AG20443 (cell line): ENCODE measurements around the gene NEUROG2.

Experiments used
- DNase-seq: peaks from one replicate; pipeline ENCODE4 v3.0.0; 2012; ENCODE audit warnings: low spot score, mixed read lengths

The NEUROG2 gene

GRCh38 chr4:112521123-112522023 is 5.4 kb upstream of the NEUROG2 start:
- no peak for DNase-seq

DNA sequence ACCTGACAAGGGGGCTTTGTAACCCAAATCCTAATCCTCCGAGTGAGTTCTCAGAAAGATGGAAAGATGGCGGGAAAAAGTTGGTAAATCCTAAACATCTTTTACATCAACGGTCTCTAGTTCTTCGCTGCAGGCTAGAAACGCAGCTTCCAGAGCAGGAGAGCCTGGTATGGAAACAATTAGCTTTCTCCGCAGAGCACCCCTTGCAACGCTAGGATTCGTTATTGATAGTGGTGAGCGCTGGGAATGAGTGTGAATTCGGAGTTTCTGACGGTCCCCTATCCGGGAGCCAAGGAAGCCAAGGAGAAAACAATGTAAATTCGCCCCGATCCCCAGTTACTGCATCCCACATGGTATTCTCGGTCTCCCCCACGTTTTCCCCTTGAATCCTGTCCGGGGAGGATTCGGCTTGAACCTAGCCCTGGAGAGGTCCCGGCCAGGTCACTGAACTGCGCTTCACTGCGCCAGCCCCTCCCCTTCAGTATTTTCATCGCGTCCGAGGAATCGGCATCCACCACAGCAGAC is 4.7 kb upstream of the NEUROG2 start:
- no peak for DNase-seq

DNA sequence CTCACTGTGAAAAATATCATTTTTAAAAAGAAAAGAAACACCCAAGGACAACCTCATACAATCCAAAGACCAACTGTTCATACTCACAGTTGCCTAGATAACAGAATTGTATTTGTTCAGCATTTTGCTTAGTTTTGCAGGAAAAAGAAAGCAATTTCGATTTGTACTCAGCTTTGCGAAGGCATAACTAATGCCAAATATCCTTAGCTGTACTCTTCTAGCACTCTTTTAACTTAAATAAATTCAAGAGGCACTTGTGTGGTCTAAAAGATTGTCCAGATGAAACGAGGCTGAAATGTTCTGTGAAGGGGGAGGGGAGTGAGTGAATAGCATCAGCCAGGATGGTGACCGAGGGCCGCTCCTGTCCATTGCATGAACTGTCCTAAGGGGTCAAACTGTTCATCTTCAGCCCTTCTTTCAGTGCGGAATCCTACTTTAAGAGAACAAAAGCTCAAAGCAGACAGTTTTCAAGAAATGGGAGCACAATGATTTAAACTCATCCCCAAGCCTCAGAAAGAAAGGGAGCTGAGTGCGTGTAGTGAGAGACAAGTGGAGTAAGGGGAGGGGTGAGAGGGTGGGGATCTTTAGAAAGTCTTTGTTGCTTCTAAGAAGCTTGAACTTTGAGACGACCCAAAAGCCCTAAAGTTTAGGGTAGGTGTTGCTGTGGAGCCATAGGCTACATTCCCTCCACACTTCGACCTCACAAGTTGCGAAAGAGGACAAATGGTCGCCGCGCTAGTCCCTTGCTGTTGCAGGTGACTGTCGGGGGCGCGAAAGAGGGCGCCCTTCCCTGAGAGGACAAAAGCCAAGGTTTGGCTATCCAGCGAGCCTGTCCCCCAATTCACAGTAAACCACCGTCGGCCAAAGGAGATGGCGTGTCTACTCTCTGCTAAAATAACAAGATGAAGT is 4.0 kb upstream of the NEUROG2 start:
- no peak for DNase-seq

- no peak for DNase-seq
Measured at GRCh38 chr4:112518675-112519074, 2.7 kb upstream of the NEUROG2 start.

GRCh38 chr4:112517911-112518310 is 1.9 kb upstream of the NEUROG2 start:
- no peak for DNase-seq

GRCh38 chr4:112517067-112517634 is 1.2 kb upstream of the NEUROG2 start:
- no peak for DNase-seq

- DNase-seq = no peak
Measured at GRCh38 chr4:112516471-112517066, 589 bp upstream of the NEUROG2 start.

DNA sequence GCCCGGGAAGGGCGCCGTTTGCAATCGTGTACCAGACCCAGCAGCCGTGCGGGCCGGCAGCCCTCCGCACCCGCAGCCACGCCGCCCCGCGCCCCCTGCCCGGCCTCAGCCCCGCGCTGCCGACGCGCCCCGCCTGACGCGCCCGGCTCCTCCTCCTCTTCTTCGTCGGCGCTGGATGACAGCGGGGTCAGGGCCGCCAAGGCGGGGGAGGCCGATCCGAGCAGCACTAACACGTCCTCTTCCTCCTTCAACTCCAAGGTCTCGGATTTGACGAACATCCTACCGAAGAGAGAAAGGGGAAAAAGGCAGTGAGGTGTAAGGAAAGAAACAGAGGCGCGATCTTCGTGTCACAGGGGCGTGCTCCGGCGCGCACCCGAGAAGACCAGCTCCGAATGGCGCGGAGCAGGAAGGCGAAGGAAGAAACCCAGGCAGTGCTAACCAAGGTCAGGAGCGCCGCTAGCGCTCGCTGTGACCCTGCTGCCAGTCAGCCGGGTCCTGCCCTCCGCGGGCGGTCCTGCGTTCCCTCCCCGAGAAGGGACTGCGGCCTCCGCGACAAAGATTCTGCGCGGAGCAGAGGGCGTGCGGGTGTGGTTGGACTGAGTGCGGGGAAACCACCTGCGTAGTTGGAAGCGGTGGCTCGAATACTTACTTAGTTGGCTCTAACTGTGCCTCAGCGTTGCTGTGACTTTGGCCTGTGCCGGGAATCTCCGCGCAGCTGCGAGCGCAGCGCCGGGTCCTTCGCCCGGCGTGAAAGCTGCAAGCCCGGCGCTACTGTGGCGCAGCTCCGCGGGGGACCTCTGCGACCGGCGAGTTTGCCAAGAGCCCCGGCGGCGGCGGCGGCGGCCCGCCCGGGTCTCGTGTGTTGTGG is 548 bp downstream of the NEUROG2 start:
- DNase-seq = peak; percentile 59

DNA sequence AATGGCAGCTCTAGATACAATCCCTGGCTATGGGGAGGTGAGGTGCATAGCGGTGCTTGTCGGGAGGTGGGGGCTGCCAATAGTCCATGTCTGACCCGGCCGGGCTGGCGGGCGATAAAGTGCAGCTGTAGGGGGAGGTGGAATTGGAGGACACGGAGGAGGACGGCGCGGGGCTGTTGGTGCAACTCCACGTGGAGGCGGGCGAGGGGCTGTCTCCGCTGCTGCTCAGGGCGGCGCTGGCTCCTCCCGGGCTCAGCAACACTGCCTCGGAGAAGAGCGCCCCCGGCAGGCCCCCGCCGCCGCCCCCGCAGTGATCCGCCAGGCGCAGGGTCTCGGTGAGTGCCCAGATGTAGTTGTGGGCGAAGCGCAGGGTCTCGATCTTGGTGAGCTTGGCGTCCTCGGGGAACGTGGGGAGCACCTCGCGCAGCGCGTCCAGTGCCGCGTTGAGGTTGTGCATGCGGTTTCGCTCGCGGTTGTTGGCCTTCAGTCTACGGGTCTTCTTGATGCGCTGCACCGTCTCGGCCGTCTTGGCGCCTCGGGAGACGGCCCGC is 1.3 kb downstream of the NEUROG2 start:
- no peak for DNase-seq

- no peak for DNase-seq
Measured at GRCh38 chr4:112513971-112514646, 1.9 kb downstream of the NEUROG2 start.

DNA sequence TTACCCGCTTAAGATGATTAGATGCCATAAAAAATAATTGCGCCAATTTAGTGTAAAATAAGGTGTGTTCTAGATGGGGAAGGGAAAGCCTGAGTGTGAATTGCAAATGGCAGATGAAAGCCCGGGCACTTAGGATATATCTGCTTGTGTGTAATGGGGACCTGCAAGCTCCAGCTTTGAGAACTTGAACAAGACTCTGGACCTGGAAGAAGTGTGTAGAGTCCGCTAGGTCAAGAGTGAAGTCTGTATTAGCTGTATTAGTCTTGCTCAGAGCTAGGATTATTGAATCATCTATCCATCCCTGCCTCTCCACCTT is 4.2 kb downstream of the NEUROG2 start:
- DNase-seq = no peak

DNA sequence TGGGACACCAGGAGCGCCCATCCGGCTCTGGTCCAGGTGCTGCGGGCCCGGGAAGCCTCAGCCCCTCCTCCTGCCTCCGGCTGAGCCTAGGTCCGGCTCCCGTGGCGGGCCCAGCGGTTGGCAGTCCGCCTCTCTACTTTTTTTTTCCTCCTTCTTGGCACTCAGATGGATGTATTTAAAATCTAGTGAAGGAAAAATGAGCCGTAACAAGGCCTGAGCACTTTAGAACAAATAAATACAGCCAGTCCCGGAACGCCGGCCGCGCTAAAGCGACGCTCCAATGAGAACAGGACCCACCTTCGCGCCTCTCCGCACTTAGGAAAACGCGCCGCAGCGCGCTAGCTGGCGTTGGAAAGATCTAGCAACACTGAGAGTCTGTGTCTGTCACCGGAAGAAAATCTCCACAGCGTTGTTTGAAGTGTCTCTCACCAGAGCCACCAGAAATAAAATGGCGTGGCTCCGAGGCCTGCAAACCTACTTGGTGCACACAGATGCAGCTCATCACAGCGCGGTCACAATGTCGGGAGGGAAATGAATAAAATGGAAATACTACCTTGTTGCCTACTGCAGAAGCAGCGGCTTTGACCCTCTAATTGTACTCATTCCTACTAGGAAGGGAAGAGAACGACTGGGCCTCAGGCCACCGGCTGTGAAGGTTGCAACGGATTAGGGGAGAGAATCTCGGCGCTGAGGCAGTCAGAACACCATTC is 4.7 kb downstream of the NEUROG2 start:
- DNase-seq = no peak

DNA sequence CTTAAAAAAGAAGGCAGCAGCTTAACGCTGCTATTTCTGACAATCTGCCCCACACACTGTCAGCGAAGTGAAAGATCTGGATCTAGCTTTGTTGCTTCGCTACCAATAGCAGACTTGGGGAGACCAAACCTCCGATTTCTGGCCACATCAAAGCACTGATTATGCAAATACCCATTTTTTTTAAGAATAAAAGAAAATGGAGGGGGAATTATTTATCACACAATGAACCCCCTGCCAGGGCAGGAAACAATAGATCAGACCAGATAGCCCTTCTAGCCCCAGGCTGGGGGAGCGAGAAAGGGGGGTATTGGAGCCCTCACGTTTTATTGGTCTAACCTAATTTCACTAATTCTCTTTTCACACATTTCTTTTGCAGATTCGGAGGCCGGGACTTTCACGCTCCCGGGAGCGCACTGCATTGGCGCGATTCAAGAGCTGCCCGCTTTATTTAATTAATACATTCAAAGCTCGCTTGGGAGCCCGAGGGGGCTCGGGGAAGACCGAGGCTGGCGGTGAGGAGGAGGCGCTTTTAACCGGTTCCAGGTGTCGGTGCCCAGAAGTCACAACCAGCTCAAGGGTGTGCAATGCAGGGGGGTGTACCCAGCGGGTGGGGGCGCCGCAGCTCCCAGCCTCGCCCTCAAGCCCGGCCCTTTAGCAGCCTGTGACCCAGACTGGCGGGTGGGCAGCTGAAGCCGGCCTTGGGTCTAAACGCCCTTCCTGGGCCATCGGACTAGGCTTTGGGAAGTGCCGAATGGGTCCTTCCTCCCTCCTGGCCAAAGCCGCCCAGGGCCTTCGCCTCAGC is 5.5 kb downstream of the NEUROG2 start:
- no peak for DNase-seq

- DNase-seq = peak; percentile 39
Measured at GRCh38 chr4:112509243-112510141, 6.5 kb downstream of the NEUROG2 start.

DNA sequence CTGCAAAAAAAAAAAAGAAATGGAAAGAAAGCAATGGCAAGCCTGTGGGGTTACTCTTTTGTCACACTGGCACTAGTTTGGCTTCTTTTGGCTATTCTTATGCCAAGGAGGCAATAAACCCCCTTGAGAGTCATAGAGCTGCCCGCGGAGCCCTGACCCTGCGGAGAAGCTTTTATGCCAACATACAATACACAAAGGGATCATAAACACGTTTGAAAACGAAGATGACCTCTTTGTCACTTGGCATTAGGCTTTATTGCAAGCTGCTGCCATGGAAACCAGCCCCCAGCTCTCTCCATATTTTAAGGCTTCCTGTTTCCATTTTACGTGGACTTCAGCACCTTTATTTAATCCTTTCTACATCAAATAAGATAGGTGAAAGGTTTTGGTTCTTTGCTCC is 7.6 kb downstream of the NEUROG2 start:
- DNase-seq = no peak

- DNase-seq = no peak
Measured at GRCh38 chr4:112504807-112505206, 11.2 kb downstream of the NEUROG2 start.

GRCh38 chr4:112502871-112503270 is 13.1 kb downstream of the NEUROG2 start:
- DNase-seq = no peak

DNA sequence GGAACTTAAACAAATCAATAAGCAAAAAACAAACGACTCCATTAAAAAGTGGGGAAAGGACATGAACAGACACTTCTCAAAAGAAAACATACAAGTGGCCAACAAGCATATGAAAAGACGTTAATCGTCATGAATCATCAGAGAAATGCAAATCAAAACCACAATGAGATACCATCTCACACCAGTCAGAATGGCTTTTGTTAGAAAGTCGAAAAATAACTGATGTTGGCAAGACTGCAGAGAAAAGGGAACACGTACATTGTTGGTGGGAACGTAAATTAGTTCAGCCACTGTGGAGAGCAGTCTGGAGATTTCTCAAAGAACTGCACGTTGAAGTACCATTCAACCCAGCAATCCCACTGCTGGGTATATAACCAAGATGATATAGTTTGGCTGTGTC is 23.7 kb downstream of the NEUROG2 start:
- DNase-seq = no peak
